ENCODE data around the gene THAP10. TPM values are rescaled to one million over a fixed set of nuclear protein-coding genes. Genes with fewer than 3 reads are reported as not detected.
A peak's percentile ranks its signal among the peaks of the same experiment; 100 is the strongest.

The THAP10 gene
- total RNA-seq, 1 experiment from 2014 or later = 5.9 TPM

- DNase-seq (no peak), ATAC-seq (no peak)
- H3K9me2 ChIP-seq (replicated peaks; ENCODE audit: low read length) = no peaks in the 10 kb centered on the region
- peak overlapping the region; percentile 67; the same call in 1 of the 2 replicates for H3K4me2 ChIP-seq (ENCODE audit: low read length)
- H3K9me3 ChIP-seq (ENCODE audit: low read length) = no peaks in the 10 kb centered on the region
- peaks cover 9% of the 10 kb centered on the region; the same call in 1 of the 2 replicates for H3K36me3 ChIP-seq (ENCODE audit: low read depth, low read length)
- ChIA-PET CTCF (interaction anchor here (2.3 kb wide), 1 partner anchor 19 kb away, joined by 10 read pairs; no protein-coding TSS in a partner anchor), POLR2A (ENCODE audit: unreplicated experiment) (interaction anchor here (1.0 kb wide), 1 partner anchor 19 kb away, joined by 10 read pairs; no protein-coding TSS in a partner anchor)
- H3K9ac ChIP-seq (ENCODE audit: low read length) = no peak overlapping the region
- H3K4me1 ChIP-seq (ENCODE audit: insufficient read depth, low read length) = peaks cover 47% of the 10 kb centered on the region
- TF ChIP-seq CTCF (conservative IDR thresholded peaks at IDR 0.05; ENCODE audit: low read depth, low read length) = no peak
- no peak for TF ChIP-seq EZH2 (IDR thresholded peaks at IDR 0.05; ENCODE audit: low read length, unreplicated experiment)
- H3F3A ChIP-seq (ENCODE audit: low read length, unreplicated experiment) = no peaks in the 10 kb centered on the region
- peaks cover 29% of the 10 kb centered on the region for H3K79me2 ChIP-seq (ENCODE audit: low read length)
- H3K4me3 ChIP-seq (ENCODE audit: low read length) = no peak overlapping the region
- no TSS peak for BruUV-seq (replicated peaks)
- peaks cover 5% of the 10 kb centered on the region; the same call in 1 of the 2 replicates for H4K20me1 ChIP-seq (ENCODE audit: low read length)
- no peak overlapping the region for H2AFZ ChIP-seq (ENCODE audit: low read length)
- no peaks in the 10 kb centered on the region for H3K27me3 ChIP-seq (ENCODE audit: low read length)
- H3K27ac ChIP-seq (ENCODE audit: low read length) = peak overlapping the region; percentile 66
- intact Hi-C loops (cut with micrococcal nuclease) = no loop called here
Observed at GRCh38 chr15:70855764-70856163, 36.5 kb downstream of the THAP10 start.

GRCh38 chr15:70854666-70854976 lies 37.6 kb downstream of the THAP10 start:
- ChIA-PET POLR2A (ENCODE audit: unreplicated experiment) (interaction anchor here (0.6 kb wide), 1 partner anchor 93 kb away, joined by 3 read pairs; no protein-coding TSS in a partner anchor), CTCF (interaction anchor here (0.6 to 1.0 kb wide), 3 partner anchors 20 to 35 kb away, joined by 3 to 7 read pairs (median 5); no protein-coding TSS in a partner anchor)
- Histone ChIP-seq H3K4me2 (ENCODE audit: low read length) (peak overlapping the region; percentile 98), H3K27ac (ENCODE audit: low read length) (peak overlapping the region; percentile 71), H3K9me2 (replicated peaks; ENCODE audit: low read length) (no peaks in the 10 kb centered on the region), H3F3A (ENCODE audit: low read length, unreplicated experiment) (no peaks in the 10 kb centered on the region), H3K9ac (ENCODE audit: low read length) (peak overlapping the region; percentile 81), H4K20me1 (ENCODE audit: low read length) (peaks cover 5% of the 10 kb centered on the region; the same call in 1 of the 2 replicates), H3K27me3 (ENCODE audit: low read length) (no peaks in the 10 kb centered on the region), H3K4me1 (ENCODE audit: insufficient read depth, low read length) (peaks cover 47% of the 10 kb centered on the region), H3K9me3 (ENCODE audit: low read length) (no peaks in the 10 kb centered on the region), H2AFZ (ENCODE audit: low read length) (peak overlapping the region; percentile 94), H3K79me2 (ENCODE audit: low read length) (peaks cover 41% of the 10 kb centered on the region), H3K36me3 (ENCODE audit: low read depth, low read length) (peaks cover 14% of the 10 kb centered on the region), H3K4me3 (ENCODE audit: low read length) (peak overlapping the region; percentile 86)
- peak; percentile 52; the same call in 1 of the 2 replicates for TF ChIP-seq CTCF (conservative IDR thresholded peaks at IDR 0.05; ENCODE audit: low read depth, low read length)
- no peak for TF ChIP-seq EZH2phosphoT487 (IDR thresholded peaks at IDR 0.05; ENCODE audit: borderline replicate concordance, low read length)
- DNase-seq (peak; percentile 62), ATAC-seq (peak; percentile 21)
- intact Hi-C loops (cut with micrococcal nuclease) = no loop called here
- BruUV-seq (replicated peaks) = TSS peak; percentile 38

GRCh38 chr15:70853973-70854665 lies 38.1 kb downstream of the THAP10 start, which contains the start of gene LARP6:
Gene LARP6, minus strand, starts transcription at chr15:70854157. Its CDS starts 69 bp downstream, at chr15:70854088.
- Histone ChIP-seq H3K9me3 (ENCODE audit: low read length) (no peaks in the 10 kb centered on the region), H4K20me1 (ENCODE audit: low read length) (peaks cover 5% of the 10 kb centered on the region; the same call in 1 of the 2 replicates), H3K27me3 (ENCODE audit: low read length) (no peaks in the 10 kb centered on the region), H3K9ac (ENCODE audit: low read length) (peak within 1 kb of the TSS; percentile 81), H3K79me2 (ENCODE audit: low read length) (peaks cover 44% of the 10 kb centered on the region), H3K4me2 (ENCODE audit: low read length) (peak within 1 kb of the TSS; percentile 98), H2AFZ (ENCODE audit: low read length) (peak within 1 kb of the TSS; percentile 94), H3K27ac (ENCODE audit: low read length) (peak within 1 kb of the TSS; percentile 80), H3K4me3 (ENCODE audit: low read length) (peak within 1 kb of the TSS; percentile 86), H3F3A (ENCODE audit: low read length, unreplicated experiment) (no peaks in the 10 kb centered on the region), H3K9me2 (replicated peaks; ENCODE audit: low read length) (no peaks in the 10 kb centered on the region), H3K36me3 (ENCODE audit: low read depth, low read length) (peaks cover 14% of the 10 kb centered on the region), H3K4me1 (ENCODE audit: insufficient read depth, low read length) (peaks cover 47% of the 10 kb centered on the region)
- DNase-seq = peak; percentile 48
- ATAC-seq = peak; percentile 67
- TF ChIP-seq EZH2phosphoT487 (IDR thresholded peaks at IDR 0.05; ENCODE audit: borderline replicate concordance, low read length) (no peak), EZH2 (IDR thresholded peaks at IDR 0.05; ENCODE audit: low read length, unreplicated experiment) (no peak), CTCF (conservative IDR thresholded peaks at IDR 0.05; ENCODE audit: low read depth, low read length) (no peak)
- no TSS peak for BruUV-seq (replicated peaks)
- ChIA-PET POLR2A (ENCODE audit: unreplicated experiment) (interaction anchor here (0.6 kb wide), 1 partner anchor 92 kb away, joined by 3 read pairs; no protein-coding TSS in a partner anchor), CTCF (interaction anchor here (1.0 kb wide), 1 partner anchor 21 kb away, joined by 7 read pairs; no protein-coding TSS in a partner anchor)
- intact Hi-C loops (cut with micrococcal nuclease) = no loop called here
